Medulla oblongata (tissue), 1 donor: ENCODE data around the gene TUSC7.

ENCODE experiments used
- DNase-seq: peaks from one replicate; pipeline ENCODE4 v3.0.0-alpha.2; 2015; ENCODE audit errors: extremely low spot score

Gene TUSC7

GRCh38 chr3:116709479-116709878 is at the start of gene TUSC7:
Gene TUSC7 (plus strand): TSS chr3:116709779.
- no peak for DNase-seq

- no peak for DNase-seq
Measured at GRCh38 chr3:116661196-116661595, 48.4 kb upstream of the TUSC7 start.

GRCh38 chr3:116663161-116664110 is 46.1 kb upstream of the TUSC7 start:
- DNase-seq = no peak

- DNase-seq = no peak
Measured at GRCh38 chr3:116667324-116667723, 42.3 kb upstream of the TUSC7 start.

- no peak for DNase-seq
Measured at GRCh38 chr3:116667791-116668190, 41.8 kb upstream of the TUSC7 start.

GRCh38 chr3:116669576-116669975 is 40.0 kb upstream of the TUSC7 start:
- DNase-seq = peak; percentile 48

- DNase-seq = peak; percentile 15
Measured at GRCh38 chr3:116671151-116671550, 38.4 kb upstream of the TUSC7 start.

- DNase-seq = no peak
Measured at GRCh38 chr3:116678853-116679252, 30.7 kb upstream of the TUSC7 start.

- DNase-seq = no peak
Measured at GRCh38 chr3:116691041-116691440, 18.5 kb upstream of the TUSC7 start.

GRCh38 chr3:116701070-116701469 is 8.5 kb upstream of the TUSC7 start:
- no peak for DNase-seq

- no peak for DNase-seq
Measured at GRCh38 chr3:116702334-116702733, 7.2 kb upstream of the TUSC7 start.

GRCh38 chr3:116707531-116707930 is 2.0 kb upstream of the TUSC7 start:
- DNase-seq = peak; percentile 51

GRCh38 chr3:116716490-116716889 is 6.9 kb downstream of the TUSC7 start:
- DNase-seq = no peak

- no peak for DNase-seq
Measured at GRCh38 chr3:116717566-116717965, 8.0 kb downstream of the TUSC7 start.

GRCh38 chr3:116728454-116728853 is 18.9 kb downstream of the TUSC7 start:
- DNase-seq = no peak

GRCh38 chr3:116734243-116734642 is 24.7 kb downstream of the TUSC7 start:
- no peak for DNase-seq

GRCh38 chr3:116739678-116740077 is 30.1 kb downstream of the TUSC7 start:
- no peak for DNase-seq

GRCh38 chr3:116740293-116740692 is 30.7 kb downstream of the TUSC7 start:
- DNase-seq = no peak

- DNase-seq = peak; percentile 31
Measured at GRCh38 chr3:116741467-116741866, 31.9 kb downstream of the TUSC7 start.

GRCh38 chr3:116743062-116743461 is 33.5 kb downstream of the TUSC7 start:
- DNase-seq = no peak

- DNase-seq = no peak
Measured at GRCh38 chr3:116749388-116749787, 39.8 kb downstream of the TUSC7 start.

- DNase-seq = no peak
Measured at GRCh38 chr3:116757315-116757714, 47.7 kb downstream of the TUSC7 start.

GRCh38 chr3:116759316-116759715 is 49.7 kb downstream of the TUSC7 start:
- no peak for DNase-seq
